Stimulated activated CD8-positive, alpha-beta memory T cell treated with anti-CD3 and anti-CD28 coated beads, Interleukin-15, amount 100 ng/mL, for 4 hours (primary cell): ENCODE measurements around the gene GRIN2C.

ENCODE experiments used
- DNase-seq, 2 donors: peaks; one replicate each; pipeline ENCODE4 v3.0.0-alpha.2; 2020; ENCODE audit warnings: low read depth in 2 of 2

The GRIN2C gene

GRCh38 chr17:74799097-74799496 is 60.6 kb downstream of the GRIN2C start:
- DNase-seq = no peak

- no peak for DNase-seq
Measured at GRCh38 chr17:74798239-74798707, 61.4 kb downstream of the GRIN2C start.

- DNase-seq = no peak
Measured at GRCh38 chr17:74797824-74798223, 61.9 kb downstream of the GRIN2C start.

- DNase-seq = no peak
Measured at GRCh38 chr17:74796866-74797265, 62.8 kb downstream of the GRIN2C start.

- DNase-seq = no peak
Measured at GRCh38 chr17:74796211-74796610, 63.5 kb downstream of the GRIN2C start.

- no peak for DNase-seq
Measured at GRCh38 chr17:74795327-74796020, 64.2 kb downstream of the GRIN2C start.

GRCh38 chr17:74792586-74793105 is 67.0 kb downstream of the GRIN2C start:
- no peak for DNase-seq
